GM13976 (cell line): Measurements from ENCODE around the gene G6PC1.
"Not testable (repeated sequence)": the region's sequence is repeated elsewhere in the genome, so short reads cannot be mapped to it uniquely, and the experiment has no call there.

Experiments used
- DNase-seq: peaks from one replicate; pipeline ENCODE4 v3.0.0; 2012; ENCODE audit warnings: low spot score
- in situ Hi-C: fragments of 300-500 bp; cut with MboI; formaldehyde crosslinking; loops from one replicate; pipeline ENCODE4 v1.12.0; 2022; ENCODE audit warnings: low sequenced_read_pairs, mixed read lengths, inconsistent platforms; ENCODE audit not compliant: unreplicated experiment
- TF ChIP-seq, protein P1 (sequence below): IDR thresholded peaks from 2 replicates; pipeline ENCODE4 v1.5.1; 2012; ENCODE audit warnings: borderline replicate concordance, mild to moderate bottlenecking; ENCODE audit not compliant: insufficient read depth; ENCODE audit errors: extremely low read depth, missing control alignments, control extremely low read depth

The G6PC1 gene

DNA sequence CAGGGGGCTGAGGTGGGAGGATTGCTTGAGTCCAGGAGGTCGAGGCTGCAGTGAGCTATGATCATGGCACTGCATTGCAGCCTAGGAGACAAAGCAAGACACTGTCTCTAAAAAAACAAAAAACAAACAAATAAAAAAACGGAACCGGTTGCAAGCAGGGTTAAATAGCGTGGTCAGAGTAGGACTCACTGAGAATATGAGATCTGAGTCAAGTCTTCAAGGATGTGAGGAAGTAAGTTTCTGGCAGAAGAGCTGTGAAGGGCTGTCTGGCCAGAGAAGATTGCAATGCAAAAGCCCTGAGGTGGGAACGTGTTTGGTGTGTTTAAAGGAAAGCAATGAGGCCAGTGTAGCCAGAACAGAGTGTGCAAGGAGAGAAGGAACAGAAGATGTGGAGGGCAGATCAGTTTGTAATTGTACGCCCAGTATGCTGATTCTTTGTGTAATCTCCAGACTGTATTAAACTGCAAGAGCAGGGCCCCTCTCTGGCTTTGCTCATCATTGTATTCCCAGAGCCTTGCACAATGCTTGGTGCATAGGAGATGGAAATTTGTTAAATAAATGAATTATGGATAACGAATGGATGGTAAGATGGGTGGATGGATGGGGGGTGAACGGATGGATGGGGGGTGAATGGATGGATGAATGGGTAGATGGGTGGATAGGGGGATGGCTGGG is 6.3 kb downstream of the G6PC1 start:
- DNase-seq: no peak
- in situ Hi-C loops: no loop called here
- TF ChIP-seq, protein P1, sequence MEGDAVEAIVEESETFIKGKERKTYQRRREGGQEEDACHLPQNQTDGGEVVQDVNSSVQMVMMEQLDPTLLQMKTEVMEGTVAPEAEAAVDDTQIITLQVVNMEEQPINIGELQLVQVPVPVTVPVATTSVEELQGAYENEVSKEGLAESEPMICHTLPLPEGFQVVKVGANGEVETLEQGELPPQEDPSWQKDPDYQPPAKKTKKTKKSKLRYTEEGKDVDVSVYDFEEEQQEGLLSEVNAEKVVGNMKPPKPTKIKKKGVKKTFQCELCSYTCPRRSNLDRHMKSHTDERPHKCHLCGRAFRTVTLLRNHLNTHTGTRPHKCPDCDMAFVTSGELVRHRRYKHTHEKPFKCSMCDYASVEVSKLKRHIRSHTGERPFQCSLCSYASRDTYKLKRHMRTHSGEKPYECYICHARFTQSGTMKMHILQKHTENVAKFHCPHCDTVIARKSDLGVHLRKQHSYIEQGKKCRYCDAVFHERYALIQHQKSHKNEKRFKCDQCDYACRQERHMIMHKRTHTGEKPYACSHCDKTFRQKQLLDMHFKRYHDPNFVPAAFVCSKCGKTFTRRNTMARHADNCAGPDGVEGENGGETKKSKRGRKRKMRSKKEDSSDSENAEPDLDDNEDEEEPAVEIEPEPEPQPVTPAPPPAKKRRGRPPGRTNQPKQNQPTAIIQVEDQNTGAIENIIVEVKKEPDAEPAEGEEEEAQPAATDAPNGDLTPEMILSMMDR: no peak

- in situ Hi-C loops: no loop called here
- TF ChIP-seq, protein P1: no peak
- DNase-seq: no peak
Observed at GRCh38 chr17:42908872-42909700, 8.5 kb downstream of the G6PC1 start.

DNA sequence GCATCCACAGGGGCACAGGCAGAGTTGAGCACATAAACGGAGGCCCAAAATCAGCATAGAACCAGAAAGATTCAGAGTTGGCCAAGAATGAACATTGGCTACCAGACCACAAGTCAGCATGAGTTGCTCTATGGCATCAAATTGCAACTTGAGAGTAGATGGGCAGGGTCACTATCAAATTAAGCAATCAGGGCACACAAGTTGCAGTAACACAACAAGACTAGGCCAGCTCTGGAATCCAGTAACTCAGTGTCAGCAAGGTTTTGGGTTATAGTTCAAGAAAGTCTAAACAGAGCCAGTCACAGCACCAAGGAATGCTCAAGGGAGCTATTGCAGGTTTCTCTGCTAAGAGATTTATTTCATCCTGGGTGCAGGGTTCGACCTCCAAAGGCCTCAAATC is 12.9 kb downstream of the G6PC1 start:
- no peak for DNase-seq
- in situ Hi-C loops: no loop called here
- TF ChIP-seq, protein P1: no peak

DNA sequence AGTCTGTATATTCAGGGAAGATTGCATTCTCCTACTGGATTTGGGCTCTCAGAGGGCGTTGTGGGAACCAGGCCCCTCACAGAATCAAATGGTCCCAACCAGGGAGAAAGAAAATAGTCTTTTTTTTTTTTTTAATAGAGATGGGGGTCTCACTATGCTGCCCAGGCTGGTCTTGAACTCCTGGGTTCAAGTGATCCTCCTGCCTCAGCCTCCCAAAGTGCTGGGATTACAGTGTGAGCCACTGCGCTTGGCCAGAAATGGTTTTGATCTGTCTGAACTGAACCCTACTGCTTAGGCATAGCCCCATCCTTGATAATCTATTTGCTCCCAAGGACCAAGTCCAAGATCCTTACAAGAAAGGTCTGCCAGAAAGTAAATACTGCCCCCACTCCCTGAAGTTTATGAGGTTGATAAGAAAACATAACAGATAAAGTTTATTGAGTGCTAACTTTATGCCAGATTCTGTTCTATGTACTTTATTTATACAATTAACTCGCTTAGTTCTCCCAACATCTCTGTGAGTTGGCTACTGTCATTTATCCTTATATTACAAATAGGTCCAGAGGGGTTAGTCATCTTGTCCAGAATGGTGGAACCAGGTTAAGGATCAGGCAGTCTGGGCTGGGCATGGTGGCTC is 13.5 kb downstream of the G6PC1 start:
- in situ Hi-C loops: no loop called here
- TF ChIP-seq, protein P1: no peak
- DNase-seq: no peak

GRCh38 chr17:42915288-42915687 is 14.7 kb downstream of the G6PC1 start:
- in situ Hi-C loops, DNase-seq: not testable (repeated sequence)

- DNase-seq, in situ Hi-C loops: not testable (repeated sequence)
Observed at GRCh38 chr17:42916388-42917235, 16.0 kb downstream of the G6PC1 start.

DNA sequence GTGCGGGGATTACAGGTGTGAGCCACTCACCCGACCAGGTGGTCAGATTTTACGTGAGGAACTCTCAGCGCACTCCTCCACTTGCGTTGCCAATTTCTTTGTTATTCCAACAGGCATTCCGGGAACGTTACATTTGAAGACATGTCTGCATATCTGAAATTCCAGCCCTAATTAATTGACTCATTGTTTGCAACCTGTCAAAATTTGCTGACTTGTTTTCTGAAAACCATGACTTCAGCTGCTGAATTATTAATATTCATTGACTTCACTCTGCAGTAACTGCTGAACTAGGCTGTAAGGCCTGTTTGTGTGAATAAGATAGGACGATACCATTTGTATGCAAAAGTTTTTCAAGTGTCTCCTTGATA is 16.6 kb downstream of the G6PC1 start:
- TF ChIP-seq, protein P1: no peak
- in situ Hi-C loops: no loop called here
- DNase-seq: no peak
